GM21367 (cell line): ENCODE measurements around the gene CALCR.

Experiments
- ATAC-seq: cut with Tn5 transposase; IDR thresholded peaks from one replicate; pipeline ENCODE4 v1.9.1; 2021; ENCODE audit not compliant: unreplicated experiment

The CALCR gene

DNA sequence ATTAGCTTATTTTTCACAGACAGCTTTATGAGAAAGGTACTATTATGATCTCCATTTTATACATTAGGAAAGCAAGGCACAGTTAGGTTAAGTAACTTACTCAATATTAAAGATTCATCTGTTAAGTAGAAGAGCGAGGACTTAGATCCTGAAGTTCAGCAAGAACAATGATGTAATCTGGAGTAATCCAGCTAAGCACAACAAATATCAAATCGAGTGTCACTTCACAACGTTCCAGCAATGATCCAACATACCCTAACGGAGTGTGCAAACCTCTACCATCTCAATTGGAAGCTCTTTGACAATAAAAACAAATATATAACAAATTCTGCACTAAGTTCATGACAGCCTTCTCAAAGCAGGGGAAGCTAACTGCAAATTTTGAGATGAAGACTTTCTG is 121.3 kb downstream of the CALCR start:
- no peak for ATAC-seq

DNA sequence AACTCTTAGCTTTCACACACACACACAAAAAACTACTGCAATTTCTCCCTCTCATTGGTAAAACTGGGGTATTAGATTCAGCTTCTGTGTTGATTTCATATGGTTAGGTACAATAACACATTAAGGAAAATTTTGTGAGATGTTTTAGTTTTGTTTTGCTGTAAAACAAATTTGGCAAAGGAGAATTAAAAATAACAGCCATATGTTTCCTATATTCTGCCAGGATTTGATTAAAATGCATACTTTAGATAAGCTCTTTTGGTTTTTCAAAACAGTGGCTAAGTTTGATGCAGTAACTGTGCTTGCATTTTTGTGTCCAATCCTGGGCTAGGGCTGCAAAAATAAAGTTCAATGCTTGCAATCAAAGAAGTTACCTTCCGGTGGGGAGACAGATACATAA is 126.3 kb downstream of the CALCR start:
- ATAC-seq: no peak

DNA sequence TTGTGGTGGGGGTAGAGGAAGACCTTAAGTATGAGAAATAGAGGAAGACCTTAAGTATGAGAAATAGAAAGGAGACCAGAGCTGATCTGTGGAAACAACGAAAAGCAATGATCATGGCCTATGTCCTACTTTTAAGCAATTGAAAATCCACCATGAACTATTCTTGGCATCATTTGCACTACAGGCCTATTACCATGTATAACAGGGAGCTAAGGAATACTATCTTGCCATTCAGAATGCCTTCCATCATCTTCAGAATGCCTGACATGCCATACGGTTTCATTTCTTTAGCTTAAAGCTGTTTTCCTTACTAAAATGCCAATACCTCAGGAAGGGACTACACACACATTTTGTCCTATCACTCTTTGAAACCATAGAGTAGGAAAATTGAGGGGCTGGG is 127.0 kb downstream of the CALCR start:
- ATAC-seq: no peak

DNA sequence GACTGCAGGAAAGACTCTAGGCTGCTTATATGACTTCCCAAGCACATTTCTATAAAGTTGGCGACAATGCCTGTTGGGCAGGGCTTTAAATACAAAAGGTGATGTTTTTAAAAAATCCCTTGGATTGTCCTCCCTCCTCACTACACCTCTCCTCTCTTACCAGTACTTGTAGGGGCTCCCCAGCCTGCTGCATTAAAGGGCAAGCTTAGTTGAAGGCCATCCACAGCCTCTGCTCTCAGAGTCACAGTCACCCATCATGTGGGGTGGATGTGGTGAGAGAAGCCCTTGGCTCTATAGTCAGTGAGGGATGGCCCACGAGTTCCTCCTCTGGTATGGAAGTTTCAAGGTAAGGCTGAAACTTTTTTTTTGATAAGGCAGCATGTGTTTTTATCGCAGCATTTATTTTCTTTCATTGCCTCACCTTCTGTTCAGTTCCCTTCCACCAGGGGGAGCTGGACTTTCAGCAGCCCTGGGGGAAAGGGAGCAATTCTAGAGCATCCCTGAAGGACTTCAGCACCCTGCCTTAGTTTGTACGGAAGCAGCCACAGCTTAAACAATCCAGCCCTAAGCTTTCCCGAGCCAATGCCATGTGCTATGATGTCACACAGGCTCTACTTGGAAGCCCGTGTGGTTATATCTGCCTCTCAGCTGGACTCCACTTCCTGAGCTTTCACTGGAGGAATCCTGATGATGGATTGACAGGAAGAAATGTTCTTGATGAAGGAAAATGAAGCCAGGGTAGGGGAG is 131.9 kb downstream of the CALCR start:
- peak; percentile 88 for ATAC-seq

DNA sequence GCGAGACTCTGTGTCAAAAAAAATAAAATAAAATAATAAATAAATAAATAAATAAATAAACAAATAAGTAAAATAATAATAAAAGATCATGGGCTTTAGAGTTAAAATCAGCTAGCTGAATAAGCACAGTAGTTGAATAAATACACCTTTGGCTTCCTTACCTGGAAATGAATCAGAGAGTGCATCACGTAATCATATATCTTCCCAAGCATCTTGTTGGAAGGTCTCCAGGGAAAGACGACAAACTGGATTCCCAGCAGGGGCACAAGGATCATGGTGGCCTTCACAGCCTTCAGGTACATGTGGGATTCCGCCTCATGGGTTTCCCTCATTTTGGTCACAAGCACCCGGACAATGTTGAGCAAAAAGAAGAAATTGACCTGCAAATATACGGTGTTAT is 138.7 kb downstream of the CALCR start:
- no peak for ATAC-seq

DNA sequence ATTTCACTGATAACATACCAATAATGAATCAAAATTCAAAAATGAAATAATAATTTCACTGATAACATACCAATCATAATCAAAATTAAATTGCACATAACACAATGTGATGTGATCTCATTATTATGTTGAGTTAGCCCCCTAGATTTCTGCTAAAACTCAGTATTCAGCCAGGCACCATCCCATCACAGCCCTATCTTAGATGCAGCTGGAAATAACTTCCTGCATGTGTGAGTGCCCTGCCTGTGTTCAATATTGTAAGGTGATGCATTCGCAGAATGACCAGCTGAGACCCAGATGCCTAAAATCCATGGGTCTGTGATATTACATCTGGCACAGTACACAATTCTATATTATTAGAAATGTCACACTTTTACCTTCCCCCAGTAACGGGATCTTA is 142.4 kb downstream of the CALCR start:
- no peak for ATAC-seq

DNA sequence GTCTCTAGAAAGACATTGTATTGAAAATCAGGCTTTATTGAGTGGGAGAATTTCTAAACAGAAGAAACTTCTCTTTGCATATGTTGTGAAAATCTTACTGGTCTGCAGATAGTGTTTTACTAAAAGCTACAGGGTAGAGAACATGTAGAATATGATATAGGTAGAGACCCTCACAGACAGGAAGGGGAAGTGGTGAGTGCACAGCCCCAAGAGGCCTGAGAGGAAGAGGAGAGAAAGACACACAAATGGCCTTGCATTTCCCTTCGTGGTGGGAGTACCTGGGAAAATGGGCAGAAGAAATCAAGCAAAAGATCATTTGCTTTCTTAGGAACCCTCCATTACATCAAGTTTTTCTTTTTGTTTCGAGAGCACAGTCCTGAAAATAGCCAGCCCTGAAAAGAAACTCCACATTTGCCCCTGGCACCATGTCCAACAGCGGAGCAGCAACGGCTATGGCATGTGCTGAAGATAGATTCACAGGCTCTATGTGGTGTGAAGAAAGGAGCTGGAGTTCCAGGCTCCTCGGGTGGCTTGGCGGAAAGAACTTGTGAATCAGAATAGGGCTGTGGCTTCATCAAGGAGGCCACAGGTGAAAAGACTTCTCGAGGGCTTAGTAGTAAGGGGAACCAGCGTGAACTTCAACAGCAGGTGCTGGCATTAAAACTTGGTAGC is 143.5 kb downstream of the CALCR start:
- no peak for ATAC-seq

DNA sequence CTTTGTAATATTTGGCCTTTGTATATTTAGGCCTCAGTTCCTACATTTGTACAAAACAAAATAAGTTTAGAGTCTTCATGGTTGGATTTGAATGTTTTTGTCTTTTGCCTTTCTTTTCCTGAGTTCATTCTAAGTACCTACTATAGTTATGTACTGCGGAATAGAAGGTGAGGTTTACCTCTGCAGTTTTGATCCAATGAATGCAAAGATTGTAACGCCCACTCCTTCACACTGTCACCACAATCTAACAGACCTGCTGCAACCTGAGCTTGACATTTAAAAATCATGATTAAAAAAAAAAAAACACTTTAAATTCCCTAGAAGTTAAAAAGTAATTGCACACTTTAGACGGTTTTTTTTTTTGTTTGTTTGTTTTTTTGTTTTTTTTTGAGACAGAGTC is 145.0 kb downstream of the CALCR start:
- no peak for ATAC-seq

DNA sequence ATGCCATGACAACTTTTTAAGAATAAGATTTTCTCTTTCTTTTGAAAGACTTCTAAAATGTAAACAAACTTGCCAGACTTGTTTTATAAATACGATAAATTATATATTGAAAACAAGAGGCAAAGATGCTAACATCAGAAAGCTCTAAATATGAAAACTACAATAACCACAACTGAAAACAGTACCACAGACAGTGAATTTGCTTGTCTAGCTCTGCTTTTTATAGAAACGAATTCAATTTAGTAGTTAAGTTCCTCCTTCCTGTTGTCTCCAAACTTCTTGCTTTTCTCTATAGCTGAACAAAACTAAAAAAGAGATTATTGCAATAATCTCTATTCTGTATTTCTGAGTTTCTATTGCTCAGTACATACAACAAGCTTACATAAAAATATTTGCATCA is 147.4 kb downstream of the CALCR start:
- no peak for ATAC-seq

DNA sequence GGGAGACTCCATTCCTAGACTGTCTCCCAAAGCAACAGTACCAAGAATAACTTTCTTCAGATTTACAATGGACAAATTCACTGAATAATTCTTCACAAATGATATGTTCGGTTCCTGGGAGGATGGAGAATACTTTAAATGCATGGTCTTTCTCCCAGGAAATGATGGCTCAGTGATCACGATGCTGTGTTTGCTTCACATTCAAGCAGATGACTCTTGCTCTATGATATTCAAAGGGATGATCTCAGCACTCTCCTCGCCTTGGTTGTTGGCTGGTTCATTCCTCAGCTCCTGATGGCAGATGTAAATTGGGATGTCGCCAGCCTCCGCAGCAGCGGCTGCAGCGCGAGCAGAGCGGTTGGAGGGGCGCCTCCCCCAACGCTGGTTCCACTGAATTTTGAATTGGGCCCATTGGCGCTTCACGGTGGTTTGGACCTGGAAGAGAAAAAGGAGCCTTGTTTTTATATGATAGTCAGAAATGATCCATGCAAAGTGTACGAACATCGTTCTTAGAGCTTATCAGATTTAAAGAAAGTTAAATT is 148.3 kb downstream of the CALCR start:
- no peak for ATAC-seq

DNA sequence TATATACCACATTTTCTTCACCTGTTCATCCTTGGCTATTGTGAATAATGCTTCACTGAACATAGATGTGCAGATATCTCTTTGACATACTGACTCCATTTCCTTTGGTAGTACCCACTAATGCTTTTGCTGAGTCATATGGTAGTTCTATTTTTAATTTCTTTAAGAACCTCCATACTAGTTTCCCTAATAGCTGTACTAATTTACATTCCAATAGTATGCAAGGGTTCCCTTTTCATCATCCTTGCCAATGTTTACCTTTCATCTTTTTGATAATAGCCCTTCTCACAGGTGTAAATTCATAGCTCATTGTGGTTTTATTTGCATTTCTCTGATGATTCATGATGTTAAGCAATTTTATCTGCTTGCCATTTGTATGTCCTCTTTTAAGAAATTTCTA is 159.9 kb downstream of the CALCR start:
- no peak for ATAC-seq

DNA sequence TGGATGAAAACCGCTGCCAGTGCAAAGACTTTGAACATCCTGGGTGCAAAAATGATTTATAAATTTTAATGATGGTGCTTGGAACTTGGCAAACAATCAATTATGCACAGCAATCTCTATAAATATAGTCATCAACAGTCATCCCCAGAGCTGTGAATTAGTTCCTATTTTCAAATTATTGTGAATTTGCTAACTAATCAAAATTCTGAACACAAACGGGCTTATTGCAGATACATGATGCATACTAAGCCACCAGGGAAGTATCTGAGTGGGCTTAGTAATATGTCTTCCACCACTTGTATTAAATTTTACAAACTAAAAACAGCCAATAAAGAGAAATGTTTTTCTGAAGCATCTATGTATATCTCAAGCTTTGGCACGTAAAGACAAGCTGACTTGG is 165.2 kb downstream of the CALCR start:
- ATAC-seq: no peak

DNA sequence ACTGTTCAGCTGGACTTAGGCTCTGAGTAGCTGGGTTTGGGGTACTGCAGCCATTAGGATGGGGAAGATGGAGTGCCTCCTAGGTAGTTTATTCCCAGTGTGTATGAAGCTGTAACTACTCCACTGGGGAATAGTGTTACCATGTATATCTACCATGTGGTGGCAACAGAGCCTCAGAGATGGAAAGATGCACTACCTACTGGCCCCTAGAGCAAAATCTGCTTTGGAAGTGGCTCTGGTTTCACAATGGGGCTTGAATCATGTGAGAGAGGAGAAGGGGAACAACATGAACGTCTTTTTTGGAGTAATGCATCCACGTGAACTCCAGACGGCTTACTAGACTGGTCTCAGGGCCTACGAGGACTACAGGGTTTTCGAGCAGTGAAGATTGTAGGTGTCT is 167.3 kb downstream of the CALCR start:
- no peak for ATAC-seq

DNA sequence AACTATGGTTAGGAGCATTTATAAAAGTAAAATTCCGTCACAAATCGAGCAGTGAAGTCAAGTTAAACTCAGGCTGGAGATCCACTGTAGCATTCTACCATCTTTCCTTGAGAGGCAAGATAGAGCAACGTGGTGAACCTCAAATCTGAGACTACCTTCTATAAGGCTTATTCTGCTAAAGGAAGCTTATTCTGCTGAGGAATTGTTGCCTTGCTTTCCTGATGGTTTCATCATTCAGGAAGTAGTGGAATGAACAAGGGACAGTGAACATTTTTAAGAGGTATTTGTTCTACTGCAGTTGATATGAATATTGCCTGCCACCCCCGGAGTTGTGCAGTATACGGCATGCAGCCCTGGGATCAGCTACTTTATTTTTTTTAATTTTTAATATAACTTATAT is 171.6 kb downstream of the CALCR start:
- no peak for ATAC-seq

DNA sequence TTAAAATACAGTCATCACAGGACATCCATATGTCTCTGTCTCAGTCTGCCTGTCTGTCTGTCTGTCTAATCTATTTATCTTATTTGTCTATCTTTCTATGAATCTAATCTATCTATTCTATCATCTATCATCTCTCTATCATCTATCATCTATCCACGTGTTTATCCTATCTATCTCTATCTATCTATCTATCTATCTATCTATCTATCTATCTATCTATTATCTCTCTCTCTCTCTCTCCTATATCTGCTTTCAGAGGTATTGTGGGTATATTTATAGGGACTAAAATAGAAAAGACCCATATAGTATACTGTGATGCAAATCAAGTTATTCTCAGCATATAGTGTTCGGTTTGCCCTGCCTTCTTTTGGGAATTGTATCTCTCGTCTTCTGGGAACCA is 174.9 kb downstream of the CALCR start:
- no peak for ATAC-seq

DNA sequence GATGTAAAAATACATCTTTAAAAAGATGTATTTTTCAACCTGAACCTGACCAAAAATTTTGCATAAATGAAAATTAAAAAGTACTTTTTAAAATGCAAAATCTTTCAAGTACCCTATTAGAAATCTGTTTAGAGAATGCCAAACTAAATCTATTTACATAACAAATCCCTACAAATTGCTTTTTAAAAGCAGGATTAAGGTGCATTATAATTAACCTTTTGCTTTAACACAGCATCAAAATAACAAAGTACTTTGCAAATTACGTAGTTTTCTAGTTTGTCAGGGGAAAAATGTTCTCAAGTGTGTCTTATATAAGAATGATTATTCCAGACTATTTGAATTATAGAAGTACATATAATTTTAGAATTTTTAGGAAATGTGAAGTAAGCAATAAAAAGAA is 181.5 kb downstream of the CALCR start:
- no peak for ATAC-seq

DNA sequence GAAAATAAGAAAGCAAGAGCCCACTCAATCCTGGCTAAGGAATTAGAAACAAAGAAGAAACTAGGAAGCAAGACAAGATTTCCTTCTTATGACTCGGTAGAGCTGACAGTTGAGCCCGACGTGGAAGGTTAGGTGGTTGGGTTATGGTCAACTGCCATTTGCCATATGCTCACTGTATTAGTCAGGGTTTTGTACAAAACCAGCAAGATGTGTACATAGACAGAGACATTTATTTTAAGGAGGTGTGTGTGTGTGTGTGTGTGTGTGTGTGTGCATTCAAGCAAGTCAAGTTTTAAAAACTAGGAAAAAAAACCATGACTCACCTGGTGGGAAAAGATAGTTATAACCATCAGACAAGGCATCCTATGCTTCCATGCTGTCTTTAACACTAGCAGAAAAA is 183.9 kb downstream of the CALCR start:
- no peak for ATAC-seq

DNA sequence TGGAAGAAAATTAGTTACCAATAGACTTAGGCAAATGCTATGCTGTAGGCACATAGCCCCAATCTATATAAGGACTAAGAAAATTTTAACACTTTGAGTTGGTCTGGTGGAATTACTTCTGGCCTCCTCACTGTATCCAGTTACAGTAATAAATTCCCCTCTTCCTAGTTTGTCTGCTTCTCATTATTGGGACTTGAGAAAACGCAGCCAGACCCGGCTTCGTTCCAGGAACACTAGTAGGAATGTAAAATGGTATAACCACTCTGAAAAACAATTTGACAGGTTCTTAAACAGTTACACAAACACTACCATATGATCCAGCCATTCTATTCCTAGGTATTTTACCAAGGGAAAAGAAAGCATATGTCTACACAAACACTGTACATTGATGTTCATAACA is 192.2 kb downstream of the CALCR start:
- no peak for ATAC-seq

DNA sequence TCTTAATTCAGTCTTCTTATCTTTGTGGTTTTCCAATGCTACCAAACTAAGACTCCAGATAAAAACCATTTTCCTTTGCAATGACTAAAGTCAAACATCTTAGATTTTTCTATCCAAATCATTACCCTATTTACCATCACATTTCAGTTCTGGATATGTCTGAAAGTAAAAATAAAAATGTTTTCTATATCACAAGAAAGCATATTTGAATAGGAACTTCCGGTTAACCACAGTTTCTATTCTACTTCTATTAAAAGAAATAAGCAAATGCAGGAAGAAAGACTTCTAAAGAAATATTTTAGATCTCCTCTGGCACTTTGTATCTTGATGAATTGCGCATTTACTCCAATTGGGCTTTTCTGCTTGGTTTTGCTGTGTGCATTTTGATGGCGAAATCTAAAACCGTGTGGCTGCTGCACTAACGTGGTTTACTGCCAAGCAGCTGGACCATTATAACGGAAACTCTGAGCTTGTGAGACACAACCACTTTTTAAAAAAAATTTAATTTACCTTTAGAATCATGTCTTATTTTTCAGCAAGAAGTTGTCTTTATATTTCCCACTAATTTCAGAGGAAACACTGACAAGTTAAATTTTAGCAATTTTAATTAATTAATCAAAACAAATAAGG is 196.3 kb downstream of the CALCR start:
- peak; percentile 59 for ATAC-seq

DNA sequence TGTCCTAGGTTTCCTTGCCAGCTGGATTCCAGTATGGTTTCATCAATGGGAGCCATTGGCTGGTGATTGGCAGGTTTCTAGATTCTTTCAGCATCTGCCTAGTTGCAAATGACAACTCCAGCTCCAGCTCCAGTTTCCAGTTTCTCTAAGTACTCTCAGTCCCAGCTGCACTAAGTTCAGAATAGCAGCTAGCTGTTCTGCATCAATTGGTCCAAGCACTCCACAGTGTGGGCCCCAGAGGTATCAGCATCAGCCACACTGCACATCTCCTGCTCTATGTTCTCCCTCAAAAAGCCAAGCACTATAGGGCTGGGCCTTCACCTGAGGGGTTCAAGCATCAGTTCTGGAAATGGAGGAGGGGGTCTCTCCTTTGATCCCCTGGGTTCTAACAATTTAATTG is 198.9 kb downstream of the CALCR start:
- ATAC-seq: no peak
